ENCODE measurements around the gene TNFRSF12A. TPM values are rescaled to one million over a fixed set of nuclear protein-coding genes. Genes with fewer than 3 reads are reported as not detected.

Gene TNFRSF12A
- total RNA-seq, 1 experiment from 2014 or later, result 709 TPM

- DNase-seq (ENCODE audit: low spot score), result no peak
Measured at GRCh38 chr16:3026003-3026378, 5.8 kb downstream of the TNFRSF12A start.

- no peak for DNase-seq (ENCODE audit: low spot score)
Measured at GRCh38 chr16:3026609-3027488, 6.7 kb downstream of the TNFRSF12A start.

GRCh38 chr16:3027489-3027795, 7.3 kb downstream of the TNFRSF12A start:
- no peak for DNase-seq (ENCODE audit: low spot score)

- DNase-seq (ENCODE audit: low spot score), result peak; percentile 92
Measured at GRCh38 chr16:3027983-3028715, 8.0 kb downstream of the TNFRSF12A start.

- no peak for DNase-seq (ENCODE audit: low spot score)
Measured at GRCh38 chr16:3028716-3029319, 8.7 kb downstream of the TNFRSF12A start.

GRCh38 chr16:3029491-3030221, 9.5 kb downstream of the TNFRSF12A start:
- no peak for DNase-seq (ENCODE audit: low spot score)

- no peak for DNase-seq (ENCODE audit: low spot score)
Measured at GRCh38 chr16:3030222-3031212, 10.3 kb downstream of the TNFRSF12A start.

GRCh38 chr16:3032624-3033023, 12.5 kb downstream of the TNFRSF12A start:
- DNase-seq (ENCODE audit: low spot score), result peak; percentile 34

- no peak for DNase-seq (ENCODE audit: low spot score)
Measured at GRCh38 chr16:3035289-3035971, 15.3 kb downstream of the TNFRSF12A start.

GRCh38 chr16:3035972-3036725, 16.0 kb downstream of the TNFRSF12A start:
- peak; percentile 50 for DNase-seq (ENCODE audit: low spot score)

- DNase-seq (ENCODE audit: low spot score), result peak; percentile 51
Measured at GRCh38 chr16:3036726-3037315, 16.7 kb downstream of the TNFRSF12A start, which contains the start of gene BICDL2. Gene BICDL2 (minus strand): TSS chr16:3036944. CDS start chr16:3035496, 1,448 bp downstream.

GRCh38 chr16:3038256-3038655, 18.1 kb downstream of the TNFRSF12A start:
- DNase-seq (ENCODE audit: low spot score), result peak; percentile 56

GRCh38 chr16:3038896-3039295, 18.7 kb downstream of the TNFRSF12A start:
- DNase-seq (ENCODE audit: low spot score), result no peak

- no peak for DNase-seq (ENCODE audit: low spot score)
Measured at GRCh38 chr16:3042376-3042775, 22.2 kb downstream of the TNFRSF12A start.

GRCh38 chr16:3044708-3045107, 24.5 kb downstream of the TNFRSF12A start:
- no peak for DNase-seq (ENCODE audit: low spot score)

- no peak for DNase-seq (ENCODE audit: low spot score)
Measured at GRCh38 chr16:3045758-3046640, 25.8 kb downstream of the TNFRSF12A start, which contains the start of gene MMP25. Gene MMP25 (plus strand): TSS chr16:3046561. CDS start chr16:3046918, 357 bp downstream.

GRCh38 chr16:3046641-3047386, 26.6 kb downstream of the TNFRSF12A start:
- DNase-seq (ENCODE audit: low spot score), result no peak
